Stimulated activated CD4-positive, alpha-beta T cell treated with anti-CD3 and anti-CD28 coated beads, Interleukin-2, amount 100 ng/mL, for 4 hours (primary cell): ENCODE results near the gene TSC1.
"Not testable (repeated sequence)": the region's sequence is repeated elsewhere in the genome, so short reads cannot be mapped to it uniquely, and the experiment has no call there.

Experiments
- DNase-seq: peaks from one replicate; pipeline ENCODE4 v3.0.0-alpha.2; 2020; ENCODE audit warnings: low read depth

The TSC1 gene

DNA sequence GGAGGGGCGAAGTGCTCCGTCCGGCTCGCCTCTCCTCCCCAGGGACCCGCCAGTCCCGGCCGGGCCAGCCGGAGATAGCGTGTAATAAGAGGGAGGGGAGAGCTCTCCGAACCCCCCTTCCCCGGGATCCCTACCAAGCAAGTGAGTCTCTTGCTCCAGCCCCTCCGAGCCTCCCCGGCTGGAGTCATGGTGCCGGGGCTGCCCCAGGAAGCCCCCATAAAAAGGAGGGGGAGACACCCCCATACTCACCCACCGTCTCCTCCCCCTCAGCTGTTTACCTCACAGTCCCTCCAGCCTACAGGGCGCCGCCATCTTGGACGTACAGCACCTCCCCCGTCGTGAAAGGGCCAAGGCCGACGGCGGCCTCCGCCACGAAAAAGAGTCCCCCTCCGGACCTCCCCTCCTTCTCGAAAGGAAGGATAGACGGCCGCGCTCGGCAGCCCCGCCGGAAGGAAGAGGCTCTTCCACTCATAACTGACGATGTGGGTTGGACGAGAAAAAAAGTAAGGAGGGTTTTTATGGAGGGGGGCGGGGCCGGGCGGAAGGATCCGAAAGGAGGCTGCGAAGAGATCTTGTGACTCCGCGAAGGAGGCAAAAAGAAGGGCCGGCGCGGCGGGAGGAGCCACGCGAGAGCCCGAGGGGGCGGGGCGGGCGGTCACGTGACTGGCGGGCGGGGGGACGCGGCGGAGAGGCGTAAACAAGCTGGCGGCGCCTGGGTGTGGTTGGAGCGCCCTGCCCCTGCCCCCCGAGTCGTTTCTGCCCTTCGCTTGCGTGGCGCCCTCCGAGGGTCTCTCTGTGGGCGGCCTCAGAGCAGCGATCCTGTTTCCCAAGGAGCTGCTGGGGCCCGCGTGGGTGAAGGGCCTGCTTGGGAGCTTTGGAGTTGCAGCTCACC lies at the start of gene TSC1:
Gene TSC1, minus strand, starts transcription at position 323 of the 892 bp plus-strand sequence. CDS start 15,744 bp downstream, outside the sequence.
- DNase-seq = peak; percentile 96

DNA sequence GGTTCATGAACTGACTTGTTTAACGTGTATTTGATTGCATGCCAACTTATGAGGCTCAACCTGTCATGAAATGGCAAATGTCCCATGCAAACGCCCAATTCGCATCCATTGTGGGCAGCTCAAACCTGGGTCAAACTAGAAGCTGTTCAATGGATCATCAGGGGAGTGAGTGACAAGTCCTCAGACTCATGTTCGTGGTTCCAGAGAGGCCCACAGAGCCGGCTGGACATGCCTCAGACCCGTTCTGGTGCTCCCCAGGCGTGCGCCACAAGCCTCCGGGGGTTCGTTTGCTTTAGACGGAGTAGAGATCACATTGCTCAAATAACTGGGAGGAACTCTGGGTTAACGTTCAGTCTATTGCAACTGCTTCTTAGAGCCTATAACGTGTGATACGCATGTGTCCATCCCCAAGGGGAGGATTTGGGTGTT lies 49.1 kb upstream of the TSC1 start:
- no peak for DNase-seq

DNA sequence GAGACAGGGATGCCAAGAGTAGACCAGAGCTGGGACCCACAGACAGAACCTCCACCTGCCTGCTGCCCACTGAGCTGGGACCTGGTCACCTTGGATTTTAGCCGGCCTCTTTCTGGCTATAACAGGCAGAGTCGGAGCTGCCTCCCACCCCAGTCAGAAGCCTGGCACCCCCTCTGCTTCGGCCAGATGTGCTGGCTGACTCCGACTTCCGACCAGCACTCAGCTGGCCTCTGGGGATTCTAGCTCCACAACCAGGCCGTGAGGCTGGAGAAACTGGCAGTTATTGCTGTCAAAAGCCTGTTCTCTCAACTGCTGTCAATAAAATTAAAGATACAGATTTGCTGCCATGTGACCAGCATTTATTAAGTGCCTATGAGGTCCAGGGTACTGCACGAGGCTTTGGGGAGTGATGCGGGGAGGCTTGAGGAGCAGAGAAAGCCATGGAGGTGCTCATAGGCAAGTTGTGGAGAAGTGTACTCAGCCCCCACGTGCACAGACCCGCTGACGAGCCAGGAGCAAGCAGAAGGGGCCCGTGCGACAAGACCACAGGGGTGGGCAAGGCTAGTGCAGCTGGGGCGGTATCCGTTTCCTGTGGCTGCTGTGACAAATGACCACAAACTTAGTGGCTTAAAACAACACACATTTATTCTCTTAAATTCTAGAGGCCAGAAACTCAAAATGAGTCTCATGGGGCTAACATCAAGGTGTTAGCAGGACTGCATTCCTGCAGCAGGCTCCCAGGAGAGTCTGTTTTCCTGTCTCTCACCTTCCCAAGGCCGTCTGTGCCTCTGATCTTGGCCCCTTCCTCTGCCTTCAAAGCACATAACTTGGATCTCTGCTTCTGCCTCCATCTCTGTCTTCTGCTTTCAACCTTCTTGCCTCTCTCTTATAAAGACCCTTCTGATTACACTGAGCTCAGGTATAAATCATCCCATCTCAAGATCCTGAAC lies 47.2 kb upstream of the TSC1 start:
- no peak for DNase-seq

DNA sequence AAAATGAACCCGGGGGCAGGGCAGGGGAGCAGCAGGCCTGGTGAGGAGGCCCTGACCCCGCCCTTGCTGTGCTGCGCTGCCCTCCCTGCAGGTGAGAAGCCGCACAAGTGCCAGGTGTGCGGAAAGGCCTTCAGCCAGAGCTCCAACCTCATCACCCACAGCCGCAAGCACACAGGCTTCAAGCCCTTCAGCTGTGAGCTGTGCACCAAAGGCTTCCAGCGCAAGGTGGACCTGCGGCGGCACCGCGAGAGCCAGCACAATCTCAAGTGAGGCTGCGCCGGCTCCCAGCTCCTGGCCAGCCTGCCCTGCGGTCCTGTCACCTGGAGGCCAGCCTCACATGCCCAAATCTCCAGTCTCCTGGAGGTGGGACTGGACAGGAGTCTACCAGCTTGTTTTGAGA lies 46.4 kb upstream of the TSC1 start:
- no peak for DNase-seq

DNA sequence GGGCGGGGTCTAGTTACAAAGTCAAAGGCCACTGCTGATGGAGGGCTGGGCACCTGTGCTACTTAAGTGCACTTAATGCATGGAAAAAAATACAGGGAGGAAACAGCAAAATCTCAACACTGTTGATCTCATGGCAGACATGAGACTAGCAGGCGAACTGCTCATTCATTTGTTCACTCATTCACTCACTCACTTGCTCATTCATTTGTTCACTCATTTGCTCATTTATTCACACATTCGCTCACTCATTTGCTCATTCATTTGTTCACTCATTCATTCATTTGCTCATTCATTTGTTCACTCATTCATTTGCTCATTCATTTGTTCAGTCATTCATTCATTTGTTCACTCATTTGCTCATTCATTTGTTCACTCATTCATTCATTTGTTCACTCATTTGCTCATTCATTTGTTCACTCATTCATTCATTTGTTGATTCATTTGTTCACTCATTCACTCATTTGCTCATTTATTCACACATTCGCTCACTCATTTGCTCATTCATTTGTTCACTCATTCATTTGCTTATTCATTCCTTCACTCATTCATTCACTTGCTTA lies 45.7 kb upstream of the TSC1 start:
- not testable (repeated sequence) for DNase-seq

DNA sequence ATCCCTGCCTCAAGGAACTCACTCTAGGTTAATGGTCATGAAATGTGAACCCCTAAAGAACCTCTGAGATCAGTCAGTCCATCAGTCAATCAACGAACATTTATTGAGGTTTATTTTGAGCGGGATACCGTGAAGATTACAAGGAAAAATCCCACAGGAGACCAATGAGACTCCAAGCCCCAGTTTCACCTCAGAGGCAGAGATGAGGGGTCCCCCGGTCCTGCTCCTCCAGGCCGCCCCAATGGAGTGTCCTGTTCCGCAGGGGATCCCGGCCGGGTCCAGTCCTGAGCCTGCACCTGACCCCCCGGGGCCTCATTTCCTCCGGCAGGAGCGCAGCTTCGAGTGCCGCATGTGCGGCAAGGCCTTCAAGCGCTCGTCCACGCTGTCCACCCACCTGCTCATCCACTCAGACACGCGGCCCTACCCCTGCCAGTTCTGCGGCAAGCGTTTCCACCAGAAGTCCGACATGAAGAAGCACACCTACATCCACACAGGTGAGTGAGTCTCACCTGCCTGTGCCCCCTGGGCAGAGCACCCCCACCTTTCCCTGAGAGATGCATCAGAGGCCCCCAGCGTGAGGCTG lies 45.1 kb upstream of the TSC1 start:
- no peak for DNase-seq

DNA sequence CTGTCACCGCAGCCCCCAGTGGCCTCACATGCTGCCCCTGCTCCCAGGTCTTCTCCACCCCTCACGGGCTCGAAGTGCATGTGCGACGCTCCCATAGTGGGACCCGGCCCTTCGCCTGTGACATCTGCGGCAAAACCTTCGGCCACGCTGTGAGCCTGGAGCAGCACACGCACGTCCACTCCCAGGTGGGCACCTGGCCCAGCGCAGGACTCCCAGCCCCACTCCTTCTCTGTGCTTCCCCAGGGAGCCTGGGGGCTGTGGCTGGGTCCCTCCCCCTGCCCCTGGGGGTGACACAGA lies 44.5 kb upstream of the TSC1 start:
- DNase-seq = no peak

DNA sequence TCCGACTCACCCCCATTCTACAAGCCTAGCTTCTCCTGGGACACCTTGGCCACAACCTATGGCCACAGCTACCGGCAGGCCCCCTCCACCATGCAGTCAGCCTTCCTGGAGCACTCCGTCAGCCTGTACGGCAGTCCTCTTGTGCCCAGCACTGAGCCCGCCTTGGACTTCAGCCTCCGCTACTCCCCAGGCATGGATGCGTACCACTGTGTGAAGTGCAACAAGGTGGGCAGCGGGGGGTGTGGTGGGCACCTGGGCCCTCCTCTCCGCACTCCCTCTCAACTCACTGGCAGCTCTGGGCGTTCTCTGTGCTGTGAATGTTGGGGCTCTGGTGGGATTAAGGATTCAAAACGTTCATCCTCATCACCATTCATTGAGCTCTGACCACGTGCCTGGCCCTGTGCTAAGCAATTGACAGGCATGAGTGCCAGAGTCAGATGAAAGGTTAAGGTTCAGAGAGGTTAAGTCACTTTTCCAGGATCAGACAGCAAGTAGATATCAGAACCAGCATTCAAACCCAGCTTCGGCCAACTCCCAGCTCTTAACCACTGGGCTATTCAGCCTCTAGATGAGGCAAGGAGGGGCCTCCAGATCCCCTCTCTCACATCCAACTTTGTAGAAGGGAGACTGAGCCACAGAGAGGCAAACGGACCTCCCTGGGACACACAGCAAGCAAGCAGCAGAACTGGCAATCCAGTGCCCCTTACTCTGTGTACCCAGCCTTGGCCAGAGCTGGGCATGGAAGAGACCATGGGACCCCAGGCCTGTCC lies 44.0 kb upstream of the TSC1 start:
- DNase-seq = no peak

DNA sequence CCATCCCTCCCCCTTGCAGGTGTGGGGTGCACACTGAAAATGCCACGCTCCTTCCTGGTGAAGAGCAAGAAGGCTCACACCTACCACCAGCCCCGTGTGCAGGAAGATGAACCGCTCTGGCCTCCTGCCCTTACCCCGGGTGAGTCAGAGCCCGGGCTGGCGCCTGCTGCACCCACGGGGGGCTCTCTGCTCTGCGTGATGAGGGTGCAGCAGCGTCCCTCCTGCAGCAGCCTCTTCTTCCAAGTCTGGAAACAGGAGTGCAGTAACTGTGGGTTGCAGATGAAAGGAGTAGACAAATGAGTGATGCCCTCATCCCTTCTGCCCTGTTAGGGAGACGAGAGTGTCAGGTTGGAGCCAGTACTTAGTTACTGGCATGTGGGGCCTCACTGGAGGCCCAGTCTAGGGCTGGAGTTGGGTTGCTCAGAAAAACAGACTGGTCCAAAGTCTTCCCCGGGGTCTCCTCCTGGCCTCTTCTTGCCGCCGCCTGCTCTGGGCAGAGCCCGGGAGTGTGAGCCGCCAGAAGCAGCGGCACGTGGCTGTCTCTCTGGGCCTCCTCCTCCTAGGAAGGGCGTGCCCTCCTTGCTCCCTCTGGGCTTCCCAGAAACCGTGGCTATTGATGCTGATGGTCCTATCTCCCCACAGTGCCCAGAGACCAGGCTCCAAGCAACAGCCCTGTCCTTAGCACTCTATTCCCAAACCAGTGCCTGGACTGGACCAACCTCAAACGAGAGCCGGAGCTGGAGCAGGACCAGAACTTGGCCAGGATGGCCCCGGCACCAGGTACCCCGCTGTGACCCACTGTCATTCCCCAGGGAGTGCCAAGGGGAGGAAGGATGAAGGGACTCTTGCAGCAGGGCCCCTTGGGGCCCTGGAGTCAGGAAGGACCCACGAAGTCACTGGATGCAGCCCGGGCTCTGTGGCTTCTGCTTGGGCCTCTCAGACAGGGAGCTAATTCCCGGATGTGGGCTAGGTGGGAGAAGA lies 42.5 kb upstream of the TSC1 start:
- no peak for DNase-seq

DNA sequence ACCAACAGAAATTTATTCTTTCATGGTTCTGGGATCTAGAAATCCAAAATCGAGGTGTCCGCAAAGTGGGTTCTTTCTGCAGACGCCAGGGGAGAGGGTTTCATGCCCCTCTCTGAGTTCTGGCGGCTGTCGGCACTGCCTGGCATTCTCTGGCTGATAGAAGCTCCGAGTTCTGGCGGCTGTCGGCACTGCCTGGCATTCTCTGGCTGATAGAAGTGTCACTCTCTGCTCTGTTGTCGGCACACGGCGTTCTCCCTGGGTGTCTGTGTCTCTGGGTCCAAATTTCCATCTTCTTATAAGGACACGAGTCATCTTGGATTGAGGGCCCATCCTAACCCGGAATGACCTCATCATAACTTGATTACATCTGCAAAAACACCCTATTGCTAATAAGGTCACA lies 41.7 kb upstream of the TSC1 start:
- no peak for DNase-seq

DNA sequence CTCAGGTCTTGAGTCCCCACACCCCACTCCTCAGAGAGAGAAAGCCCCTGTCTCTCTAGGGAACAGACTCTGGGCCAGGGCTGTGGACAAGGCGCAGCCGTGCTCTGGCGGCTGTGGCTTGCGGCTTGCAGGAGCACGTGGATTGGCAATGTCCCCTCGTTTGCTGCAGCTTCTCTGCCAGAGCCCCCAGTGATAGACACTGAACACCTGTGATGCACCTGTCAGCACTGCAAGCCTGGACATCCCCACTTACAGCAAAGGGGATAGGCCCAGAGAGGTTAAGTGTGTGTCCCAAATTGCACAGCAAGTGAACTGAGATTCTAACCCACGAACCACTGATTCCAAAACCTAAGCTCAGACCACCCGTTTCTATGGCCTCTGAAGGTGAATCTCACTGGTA lies 41.1 kb upstream of the TSC1 start:
- no peak for DNase-seq

DNA sequence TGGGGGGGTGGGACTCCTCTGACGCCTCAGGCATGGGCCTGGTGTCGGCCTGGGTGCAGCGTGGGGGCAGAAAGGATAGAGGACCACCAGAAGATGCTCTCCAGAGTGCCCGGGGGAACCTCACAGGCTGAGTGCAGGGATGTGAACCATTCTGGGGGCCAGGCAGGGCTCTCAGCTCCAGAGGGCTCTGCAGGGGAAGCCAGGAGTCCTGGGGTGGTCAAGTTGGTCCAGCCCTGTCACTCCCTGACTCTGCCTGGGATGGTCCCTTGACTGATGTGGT lies 40.6 kb upstream of the TSC1 start:
- no peak for DNase-seq

DNA sequence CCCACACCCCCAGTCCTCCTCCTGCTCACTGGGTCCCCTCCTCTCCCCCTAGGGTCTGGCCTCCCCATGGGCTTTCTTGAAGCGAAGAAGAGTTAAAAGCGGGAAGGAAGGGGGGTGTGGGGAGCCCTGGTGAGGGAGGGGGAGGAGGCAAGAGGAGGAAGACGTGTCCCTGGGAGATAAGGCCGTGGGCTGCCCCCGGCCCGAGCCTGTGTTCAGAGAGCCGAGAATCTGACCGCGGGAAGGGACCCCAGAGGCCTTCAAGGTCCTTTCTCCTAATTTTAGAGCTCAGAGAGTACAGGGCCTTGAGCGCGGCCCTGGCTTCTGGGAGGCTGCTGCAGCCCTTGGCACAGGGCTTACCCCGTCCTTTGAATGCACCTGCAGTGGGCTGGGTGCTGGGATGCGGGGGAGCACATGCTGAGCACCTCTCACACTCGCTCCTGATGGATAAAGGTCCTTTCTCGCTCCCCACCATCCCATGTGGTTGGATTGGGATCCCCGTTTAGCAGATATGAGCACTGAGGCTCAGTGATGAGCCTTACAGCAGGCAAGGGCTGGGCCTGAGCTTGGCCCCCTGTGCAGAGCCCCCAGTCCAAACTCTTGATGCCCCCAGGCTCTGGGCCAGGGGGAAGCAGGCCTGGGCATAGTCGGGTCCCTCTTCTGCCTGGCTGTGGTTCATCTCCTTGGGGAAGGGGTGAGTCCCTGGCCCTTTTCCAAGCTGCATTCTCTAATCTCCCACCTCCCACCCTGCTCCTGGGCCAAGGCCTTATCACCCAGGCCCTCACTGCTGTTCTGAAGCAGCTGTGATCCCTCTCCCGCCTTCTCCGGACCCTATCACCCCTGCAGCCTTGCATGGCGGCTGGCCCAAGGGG lies 40.0 kb upstream of the TSC1 start:
- DNase-seq = no peak

DNA sequence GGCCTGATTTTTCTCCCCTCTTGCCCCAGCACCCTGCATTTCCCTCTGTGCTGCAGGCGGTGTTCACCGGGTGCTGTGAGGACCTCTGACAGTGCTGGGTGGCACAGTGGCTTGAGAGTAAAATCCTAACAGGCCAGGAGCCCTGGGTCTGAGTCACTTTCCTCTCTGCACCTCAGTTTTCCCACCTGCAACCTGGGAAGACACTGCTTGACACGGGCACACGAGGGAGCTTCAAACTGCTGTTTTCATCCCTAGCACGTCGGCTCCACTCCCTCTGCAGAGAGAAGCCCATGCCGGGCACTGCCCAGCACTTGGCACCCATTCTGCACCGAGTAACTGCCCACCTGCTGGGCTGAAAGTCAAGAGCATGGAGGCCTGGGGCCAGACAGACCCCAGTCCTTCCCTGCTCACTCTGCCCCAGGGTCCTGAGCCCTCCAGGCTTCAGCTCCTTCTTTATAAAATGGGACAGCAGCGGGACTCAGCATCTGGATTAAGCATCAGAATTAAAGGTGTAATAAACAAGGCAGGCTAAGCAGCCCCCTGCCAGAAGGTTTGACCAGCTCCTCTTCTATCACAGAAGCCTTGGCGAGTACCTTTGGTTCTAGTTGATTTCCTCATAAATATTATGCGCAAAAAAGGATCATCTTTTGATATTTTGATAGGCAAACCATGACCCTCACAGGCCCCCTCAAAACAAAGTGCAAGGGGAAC lies 39.2 kb upstream of the TSC1 start:
- DNase-seq = no peak

DNA sequence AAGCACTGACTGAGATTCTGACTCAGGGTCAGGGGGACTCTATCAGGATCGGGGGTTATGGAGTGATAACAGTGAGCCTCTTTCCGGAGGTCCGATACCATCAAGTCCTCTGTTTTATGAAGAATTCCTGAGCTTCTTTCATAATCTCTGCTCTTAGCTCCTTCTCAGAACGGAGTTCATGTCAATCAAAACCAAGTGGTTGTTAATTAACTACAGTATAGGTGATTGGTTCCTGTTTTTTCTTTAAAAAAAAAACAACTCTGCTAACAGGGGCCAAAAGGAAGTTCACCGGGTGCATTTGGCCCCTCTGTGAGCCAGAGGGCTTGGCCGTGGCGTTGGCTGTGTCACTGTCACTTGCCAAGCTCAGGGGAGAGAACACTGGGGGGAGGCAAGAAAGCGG lies 38.0 kb upstream of the TSC1 start:
- no peak for DNase-seq

DNA sequence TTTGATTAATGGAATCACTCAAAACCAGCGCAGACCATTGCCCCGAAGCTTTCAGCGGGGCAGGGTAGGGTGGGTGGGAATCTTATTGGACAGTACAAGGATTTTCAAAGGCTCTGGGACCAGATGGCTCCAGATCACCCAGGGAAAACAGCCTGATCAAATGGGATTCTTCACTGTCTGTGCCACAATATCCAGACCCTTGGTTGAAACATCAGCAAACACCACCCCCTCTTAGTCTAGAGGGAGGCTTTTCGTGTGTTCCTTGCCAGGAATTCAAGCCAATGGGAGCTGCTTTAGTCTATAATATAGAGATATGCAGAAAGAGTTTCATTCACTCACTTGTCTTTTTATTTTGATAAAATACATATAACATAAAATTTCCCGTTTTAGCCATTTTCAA lies 35.7 kb upstream of the TSC1 start:
- DNase-seq = no peak

DNA sequence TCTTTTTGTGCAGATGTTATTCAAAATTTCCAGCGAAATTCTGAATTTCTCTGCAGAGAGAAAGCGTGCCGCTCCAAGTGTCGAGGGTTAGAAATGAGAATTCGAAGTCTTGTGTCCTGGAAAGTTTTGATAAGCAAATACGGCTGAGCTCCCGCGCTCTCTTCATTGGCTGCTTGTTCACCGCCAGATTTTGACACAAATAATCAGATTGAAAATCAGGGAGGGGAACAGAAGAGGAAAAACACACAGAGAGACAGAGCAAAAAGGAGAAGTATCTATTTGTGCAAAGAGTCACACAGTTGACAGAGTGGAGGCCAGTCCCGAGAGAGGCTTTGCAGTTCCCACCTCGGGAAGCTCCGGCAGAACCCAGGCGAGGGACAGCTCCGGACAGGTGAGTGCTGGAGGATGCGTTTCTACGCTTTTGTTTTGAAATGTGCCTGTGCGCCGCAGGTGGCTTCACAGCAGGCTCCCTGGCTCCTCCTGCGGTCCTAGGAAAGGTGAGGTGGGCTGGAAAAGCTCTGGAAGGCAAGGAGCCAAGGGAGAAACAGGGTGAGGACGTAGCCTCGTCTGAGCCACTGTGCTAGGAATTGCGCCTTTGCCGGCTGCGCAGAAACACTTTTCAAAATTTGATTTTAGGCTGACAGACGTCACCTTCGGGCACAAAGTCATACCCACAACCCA lies 34.2 kb upstream of the TSC1 start, which contains the start of gene GFI1B:
Gene GFI1B, plus strand, starts transcription at position 244 of the 681 bp plus-strand sequence. CDS start 7,985 bp downstream, outside the sequence.
- no peak for DNase-seq

DNA sequence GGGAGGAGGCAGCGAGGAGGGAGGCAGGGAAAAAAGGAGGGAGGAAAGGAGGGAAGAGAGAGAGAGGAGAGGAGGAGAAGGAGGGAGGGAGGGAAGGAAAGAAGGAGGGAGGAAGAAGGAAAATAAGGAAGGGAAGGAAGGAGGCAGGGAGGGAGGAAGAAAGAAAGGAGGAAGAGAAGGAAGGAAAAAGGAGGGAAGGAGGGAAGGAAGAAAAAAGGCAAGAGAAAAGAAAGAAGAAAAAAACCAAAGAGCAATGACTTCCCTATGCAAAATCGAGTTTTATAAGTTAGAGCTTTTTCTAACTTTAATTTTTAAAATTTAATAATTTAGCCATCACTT lies 33.7 kb upstream of the TSC1 start:
- DNase-seq = no peak
